GM19463 (cell line): Measurements from ENCODE around the gene ENDOG.
"Not testable (repeated sequence)": the region's sequence is repeated elsewhere in the genome, so short reads cannot be mapped to it uniquely, and the experiment has no call there.

Source experiments
- ATAC-seq: cut with Tn5 transposase; IDR thresholded peaks from one replicate; pipeline ENCODE4 v1.9.1; 2021; ENCODE audit warnings: mild to moderate bottlenecking, moderate library complexity; ENCODE audit not compliant: unreplicated experiment

The ENDOG gene

DNA sequence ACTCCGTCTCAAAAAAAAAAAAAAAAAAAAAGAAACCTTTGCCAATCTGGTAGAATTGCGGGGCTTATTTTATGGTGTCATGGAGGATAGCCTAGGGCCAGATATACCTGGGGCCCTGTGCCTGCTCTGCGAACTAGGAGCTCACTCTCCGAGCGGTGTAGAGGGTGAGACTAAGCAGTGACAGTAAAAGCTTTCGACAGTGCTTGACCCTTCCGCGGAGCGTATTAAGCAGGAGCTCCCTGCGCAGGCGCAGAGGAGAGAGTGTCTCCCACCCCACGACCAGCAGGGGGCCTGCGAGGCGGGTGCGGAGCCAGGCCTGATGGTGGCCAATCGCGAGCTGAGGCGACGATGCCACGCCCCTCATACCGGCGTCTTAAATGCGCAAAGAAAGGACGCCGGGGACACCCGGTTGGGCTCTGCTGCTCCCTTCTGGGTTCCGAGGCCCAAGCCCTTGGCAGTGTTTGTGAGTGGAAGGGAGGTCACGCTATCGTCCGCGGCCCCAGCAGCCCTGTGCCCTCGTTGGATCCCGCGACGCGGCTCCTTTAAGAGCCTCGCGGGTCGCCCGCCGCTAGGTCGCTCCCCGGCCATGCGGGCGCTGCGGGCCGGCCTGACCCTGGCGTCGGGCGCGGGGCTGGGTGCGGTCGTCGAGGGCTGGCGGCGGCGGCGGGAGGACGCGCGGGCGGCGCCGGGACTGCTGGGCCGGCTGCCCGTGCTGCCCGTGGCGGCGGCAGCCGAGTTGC is at the start of gene ENDOG:
TSS of gene ENDOG (plus strand) at position 402 of the 740 bp plus-strand sequence. CDS start at position 587, 185 bp downstream.
- ATAC-seq = peak; percentile 94

DNA sequence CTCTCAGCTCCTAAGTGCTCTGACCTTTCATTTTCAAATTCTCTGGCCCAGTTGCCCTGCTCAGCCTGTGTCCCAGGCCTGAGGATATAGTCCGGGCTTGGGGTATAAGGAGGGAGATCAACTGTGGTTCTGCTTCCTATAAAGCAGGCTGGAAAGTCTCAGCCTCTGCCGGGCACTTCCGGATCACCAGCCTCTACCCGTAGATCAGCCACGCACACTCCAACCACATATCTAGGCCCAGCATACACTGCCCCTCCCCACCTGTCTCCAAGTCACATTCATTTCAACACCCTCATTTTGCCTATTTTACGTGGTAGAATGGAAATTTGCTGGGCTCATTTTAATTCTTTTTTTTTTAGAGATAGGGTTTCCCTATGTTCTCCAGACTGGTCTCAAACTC is 49.7 kb upstream of the ENDOG start:
- ATAC-seq = no peak

DNA sequence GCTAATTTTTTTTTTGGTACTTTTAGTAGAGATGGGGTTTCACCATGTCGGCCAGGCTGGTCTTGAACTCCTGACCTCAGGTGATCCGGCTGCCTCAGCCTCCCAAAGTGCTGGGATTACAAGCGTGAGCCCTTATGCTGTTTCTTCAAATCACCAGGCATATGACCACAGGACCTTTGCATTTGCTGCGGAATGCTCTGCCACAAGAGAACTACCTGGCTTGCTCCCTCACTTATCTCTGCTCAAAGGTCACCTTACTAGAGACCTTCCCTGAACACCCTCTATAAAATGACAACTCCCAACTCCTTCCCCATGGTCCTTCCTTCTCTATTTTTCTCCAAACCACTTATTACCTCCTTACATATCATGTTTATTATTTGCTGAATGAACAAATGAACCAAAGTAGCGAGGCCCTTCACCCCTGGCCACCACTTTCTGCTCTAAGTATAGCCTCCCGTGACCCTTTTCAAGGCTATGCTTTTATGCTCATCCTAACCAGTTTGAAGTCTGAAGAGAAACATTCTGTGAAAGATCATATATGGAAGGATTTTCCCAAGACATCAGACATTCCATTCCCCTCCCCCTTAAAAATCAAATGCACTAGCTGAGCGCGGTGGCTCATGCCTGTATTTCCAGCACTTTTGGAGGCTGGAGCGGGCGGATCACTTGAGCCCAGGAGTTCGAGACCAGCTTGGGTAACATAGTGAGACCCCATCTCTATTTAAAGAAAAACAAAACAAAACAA is 47.8 kb upstream of the ENDOG start:
- no peak for ATAC-seq

DNA sequence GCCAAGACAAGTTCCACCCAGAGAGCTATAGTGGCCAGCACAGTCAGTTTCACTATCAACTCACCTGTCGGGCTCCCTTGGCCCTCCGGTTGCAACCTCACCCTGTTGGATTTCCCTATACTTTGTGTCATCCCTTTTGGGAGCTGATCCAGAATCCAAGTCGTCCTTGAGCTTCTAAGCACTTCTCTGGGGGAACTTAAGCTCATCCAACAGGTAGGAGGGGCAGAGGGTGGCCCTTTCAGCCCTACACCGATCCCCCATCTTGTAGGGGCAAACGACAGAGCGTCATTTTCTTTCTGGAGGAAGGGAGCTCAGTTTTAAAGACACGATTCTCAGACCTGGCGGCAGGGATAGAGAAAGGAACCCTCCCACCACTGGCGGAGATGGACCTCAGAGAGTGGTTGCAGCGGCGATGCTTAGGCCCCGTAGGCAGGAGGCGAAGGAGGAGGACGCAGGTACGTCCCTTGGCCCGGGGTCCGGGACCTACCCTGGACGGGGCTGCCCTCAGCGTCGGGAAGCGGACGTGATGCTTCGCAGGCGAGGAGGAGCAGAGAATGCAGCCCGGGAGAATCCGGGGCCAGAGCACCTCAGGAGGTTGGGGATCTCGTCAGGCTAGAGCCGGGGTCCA is 47.1 kb upstream of the ENDOG start:
- ATAC-seq = no peak

DNA sequence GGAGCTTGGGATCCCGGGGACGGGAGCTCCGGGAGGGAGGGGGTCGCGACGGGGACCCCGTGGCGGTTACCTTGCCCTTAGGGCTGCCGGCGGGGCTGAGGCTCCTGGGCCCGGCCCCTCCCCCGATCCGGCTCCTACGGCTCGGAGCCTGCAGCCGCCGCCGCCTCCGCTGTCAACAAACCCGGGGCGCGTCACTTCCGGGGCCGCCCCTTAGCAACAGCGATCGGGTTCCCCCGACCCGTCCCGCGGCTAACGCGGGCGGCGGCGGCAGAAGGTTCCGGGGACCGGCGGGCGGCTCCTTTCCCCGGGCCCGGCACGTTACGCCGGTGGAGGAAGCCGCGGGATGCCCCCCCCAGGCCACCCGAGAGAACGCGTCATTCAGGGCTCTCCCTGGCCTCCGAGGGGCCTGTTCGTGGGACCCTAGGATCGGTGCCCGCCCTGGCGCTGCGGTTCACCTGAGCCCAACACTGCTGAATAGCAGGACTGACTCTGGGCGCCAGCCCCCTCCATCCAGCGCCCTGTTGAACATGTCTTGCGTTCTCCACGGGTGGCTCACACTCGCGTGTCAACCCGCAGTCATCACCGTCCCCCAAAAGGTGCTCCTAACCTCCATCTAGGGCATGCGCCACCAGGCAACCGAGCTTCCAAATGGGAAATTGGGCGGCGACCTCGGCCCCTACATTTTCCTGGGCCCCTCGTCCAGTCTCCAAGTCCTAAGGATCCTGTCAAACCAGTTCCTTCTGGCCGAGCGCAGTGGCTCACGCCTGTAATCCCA is 46.4 kb upstream of the ENDOG start, which contains the start of gene ZER1:
TSS of gene ZER1 (minus strand) at position 183 of the 775 bp plus-strand sequence. CDS start 16,362 bp downstream, outside the sequence.
- ATAC-seq = peak; percentile 94

DNA sequence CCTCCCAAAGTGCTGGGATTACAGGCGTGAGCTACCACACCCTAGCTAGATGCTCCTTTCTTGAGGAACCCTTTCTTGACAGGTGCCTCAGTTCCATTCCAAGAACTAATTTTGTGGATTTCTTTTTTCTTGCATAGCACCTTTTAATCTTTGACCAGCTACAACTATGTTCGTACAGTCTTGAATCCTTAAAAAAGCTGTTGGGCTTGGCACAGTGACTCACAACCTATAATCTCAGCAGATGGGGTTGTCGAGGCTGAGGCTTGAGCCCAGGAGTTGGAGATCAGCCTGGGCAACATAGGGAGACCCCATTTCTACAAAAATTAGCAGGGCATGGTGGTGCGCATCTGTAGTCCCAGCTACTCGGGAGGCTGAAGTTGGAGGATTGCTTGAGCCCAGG is 45.3 kb upstream of the ENDOG start:
- ATAC-seq = no peak

DNA sequence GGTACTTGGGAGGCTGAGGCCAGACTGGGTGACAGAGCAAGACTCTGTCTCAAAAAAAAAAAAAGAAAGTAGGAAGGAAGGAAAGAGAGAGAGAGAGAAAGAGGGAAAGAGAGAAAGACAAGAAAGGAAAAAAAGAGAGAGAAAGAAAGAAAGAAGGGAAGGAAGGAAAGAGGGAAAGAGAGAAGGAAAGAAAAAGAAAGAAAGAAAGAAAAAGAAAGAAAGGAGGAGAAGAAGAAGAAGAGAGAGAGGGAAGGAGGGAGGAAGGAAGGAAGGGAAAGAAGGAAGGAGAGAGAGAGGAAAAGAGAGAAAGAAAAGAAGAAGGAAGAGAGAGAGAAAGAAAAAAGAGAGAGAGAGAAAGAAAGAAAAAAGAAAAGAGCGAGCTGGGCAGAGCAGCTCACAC is 43.5 kb upstream of the ENDOG start:
- ATAC-seq = no peak

DNA sequence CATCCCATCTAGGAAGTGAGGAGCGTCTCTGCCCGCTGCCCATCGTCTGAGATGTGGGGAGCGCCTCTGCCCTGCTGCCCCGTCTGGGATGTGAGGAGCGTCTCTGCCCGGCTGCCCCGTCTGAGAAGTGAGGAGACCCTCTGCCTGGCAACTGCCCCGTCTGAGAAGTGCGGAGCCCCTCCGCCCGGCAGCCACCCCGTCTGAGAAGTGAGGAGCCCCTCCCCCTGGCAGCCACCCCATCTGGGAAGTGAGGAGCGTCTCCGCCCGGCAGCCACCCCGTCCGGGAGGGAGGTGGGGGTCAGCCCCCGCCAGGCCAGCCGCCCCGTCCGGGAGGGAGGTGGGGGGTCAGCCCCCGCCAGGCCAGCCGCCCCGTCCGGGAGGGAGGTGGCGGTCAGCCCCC is 38.2 kb upstream of the ENDOG start:
- ATAC-seq = not testable (repeated sequence)

DNA sequence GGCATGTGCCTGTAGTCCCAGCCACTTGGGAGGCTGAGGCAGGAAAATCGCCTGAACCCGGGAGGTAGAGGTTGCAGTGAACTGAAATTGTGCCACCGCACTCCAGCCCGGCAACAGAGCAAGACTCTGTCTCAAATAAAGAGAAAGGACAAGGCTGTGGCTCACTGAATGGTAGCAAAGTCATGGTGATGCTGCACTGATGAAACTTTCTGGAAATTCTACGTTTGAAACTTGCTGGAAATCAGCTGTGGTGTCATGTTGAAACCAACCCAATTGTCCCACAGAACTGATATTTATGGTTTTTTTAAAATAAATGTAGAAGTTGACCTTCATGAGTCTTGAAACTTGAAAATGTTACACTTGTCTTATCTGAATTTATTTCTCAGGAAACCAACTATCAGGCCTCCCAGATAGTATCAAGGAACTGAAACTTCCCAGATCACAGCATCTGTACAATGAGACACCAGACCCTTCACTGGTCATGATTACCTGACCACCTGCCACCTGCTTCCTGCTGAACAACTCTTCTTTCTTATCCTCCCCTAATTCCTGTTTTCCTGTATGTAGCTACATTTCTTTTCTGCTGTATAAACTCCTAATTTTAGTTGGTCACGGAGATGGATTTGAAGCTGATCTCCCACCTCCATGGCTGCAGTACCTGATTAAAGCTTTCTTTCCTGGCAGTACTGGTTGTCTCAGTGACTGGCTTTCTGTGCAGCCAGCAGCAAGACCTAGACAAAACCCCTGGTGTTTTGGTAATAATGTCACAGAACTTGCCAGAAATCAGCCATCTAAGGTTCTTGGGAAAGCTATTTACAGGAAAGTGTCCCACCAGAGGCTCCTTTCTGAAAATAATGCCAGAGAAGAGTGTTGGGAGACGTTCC is 36.9 kb upstream of the ENDOG start:
- ATAC-seq = no peak

DNA sequence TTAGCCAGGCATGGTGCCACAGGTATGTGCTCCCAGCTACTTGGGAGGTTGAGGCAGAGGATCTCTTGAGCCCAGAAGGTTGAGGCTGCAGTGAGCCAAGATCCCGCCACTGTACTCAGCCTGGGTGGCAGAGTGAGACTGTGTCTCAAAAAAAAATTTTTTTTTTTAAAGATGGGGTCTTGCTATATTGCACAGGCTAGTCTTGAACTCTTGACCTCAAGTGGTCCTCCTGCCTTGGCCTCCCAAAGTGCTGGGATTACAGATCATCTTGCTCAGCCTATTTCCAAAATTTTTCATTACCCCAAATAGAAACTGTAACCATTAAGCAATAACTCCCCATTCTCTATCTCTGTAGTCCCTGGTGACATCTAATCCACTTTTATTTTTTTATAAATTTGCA is 35.6 kb upstream of the ENDOG start:
- no peak for ATAC-seq

DNA sequence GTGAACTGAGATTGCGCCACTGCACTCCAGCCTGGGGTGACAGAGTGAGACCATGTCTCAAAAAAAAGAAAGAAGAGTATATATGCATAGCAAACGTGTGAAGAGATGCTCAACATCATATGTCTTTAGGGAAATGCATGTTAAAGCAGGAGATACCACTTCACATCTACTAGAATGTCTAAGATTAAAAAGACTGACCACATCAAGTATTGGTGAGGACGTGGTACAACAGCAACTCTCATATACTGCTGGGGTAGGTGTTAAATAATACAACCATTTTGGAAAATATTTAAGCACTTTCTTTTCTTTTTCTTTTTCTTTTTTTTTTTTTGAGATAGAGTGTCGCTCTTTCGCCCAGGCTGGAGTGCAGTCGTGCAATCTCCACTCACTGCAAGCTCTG is 32.9 kb upstream of the ENDOG start:
- ATAC-seq = no peak

DNA sequence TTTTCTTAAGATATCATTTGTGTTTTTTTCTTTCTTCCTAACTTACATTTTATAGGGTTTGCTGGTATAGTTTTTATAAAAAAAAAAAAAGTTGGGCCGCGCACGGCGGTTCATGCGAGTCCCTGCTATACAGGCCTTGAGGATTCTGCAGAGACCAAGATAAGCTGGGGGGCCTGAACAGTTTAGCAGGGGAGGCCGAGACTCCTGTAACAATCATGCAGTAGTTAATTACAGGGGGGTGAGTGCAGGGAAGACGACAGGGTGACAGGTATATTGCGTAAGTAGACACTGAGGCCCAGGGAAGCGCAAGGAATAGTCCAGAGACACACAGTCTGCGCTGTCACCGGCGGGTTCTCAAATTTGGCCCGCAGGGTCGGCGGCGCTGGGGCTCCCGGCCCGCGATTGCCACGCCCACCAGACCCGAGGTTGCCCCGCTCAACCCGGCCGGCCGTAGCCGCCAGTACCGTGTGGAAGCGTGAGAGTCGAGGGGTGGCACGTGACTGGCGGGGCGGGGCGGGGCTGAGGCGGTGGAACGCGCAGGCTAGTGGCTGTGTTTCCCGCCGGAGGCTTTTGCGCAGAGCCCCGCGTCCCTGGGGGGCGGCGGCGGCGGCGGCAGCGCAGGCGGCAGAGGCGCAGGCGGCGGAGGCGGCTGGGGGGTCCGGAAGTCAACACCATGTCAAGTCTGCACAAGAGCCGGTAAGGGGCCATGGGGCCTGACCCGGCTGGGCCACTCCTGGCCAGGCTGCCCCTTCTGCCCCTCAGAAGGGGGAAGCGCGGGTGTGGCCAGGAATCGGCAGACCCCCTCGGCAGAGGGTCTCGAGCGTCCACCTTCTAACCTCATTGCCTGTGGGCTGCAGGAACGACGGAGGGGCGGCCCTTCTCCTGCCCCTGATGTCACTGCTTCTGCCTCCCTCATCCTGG is 31.4 kb upstream of the ENDOG start, which contains the start of gene TBC1D13:
TSS of gene TBC1D13 (plus strand) at position 573 of the 921 bp plus-strand sequence. CDS start at position 674, 101 bp downstream.
- peak; percentile 95 for ATAC-seq

DNA sequence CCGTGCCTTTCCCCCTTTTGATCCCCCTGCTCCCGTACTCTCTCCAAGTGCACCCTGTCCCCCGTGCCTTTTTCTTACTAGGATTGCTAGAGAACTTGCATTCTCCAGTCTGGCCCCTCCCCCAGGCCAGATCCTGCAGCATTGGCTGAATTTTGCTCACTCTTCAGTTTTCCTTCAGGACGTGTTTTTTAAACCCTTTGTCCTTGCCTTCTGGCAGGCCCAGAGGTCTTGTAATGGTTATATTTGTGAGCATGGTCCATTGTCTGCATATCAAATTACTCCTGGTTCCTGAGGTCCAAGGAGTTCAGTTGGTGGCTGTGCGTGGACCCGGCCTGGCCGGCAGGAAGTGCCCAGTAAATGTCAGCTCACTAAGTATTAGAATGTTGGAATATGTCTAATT is 30.6 kb upstream of the ENDOG start:
- no peak for ATAC-seq

DNA sequence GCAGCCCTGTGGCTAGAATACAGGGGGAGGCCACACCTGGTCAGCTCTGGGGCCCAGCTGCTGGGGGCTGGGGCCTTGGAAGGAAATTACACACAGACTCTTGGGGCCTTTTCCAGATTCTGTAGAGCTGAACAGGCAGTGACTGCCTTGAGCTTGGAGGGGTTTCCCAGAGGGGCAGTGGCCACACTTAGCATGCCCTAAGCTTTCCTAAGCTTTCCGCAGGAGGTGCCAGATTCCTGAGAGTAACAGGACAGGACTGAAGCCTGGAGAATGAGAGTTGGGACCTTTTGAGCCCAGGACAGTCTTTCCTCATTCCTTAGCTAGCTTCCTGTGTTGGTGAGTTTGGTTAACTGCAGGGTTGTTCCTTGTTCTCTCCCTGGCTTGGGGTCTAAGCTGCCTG is 29.9 kb upstream of the ENDOG start:
- ATAC-seq = no peak

DNA sequence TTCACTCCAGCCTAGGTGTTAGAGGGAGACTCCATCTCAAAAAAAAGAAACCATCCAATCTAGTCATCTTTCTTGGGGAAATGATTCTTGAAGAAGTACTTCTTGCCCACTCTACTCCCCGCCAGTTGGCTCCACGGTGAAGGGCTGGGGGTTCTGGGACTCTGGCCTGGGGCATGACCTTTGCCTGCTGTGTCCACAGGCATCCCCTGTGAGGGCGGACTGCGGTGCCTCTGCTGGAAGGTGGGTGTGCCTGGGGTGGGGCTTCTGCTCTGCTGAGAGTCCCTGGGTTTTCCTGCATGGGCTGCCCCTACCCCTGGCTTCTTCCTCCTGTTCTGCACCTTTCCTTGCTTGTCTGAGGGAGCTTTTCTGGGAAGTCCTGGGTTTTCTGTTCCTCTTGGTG is 27.8 kb upstream of the ENDOG start:
- no peak for ATAC-seq

DNA sequence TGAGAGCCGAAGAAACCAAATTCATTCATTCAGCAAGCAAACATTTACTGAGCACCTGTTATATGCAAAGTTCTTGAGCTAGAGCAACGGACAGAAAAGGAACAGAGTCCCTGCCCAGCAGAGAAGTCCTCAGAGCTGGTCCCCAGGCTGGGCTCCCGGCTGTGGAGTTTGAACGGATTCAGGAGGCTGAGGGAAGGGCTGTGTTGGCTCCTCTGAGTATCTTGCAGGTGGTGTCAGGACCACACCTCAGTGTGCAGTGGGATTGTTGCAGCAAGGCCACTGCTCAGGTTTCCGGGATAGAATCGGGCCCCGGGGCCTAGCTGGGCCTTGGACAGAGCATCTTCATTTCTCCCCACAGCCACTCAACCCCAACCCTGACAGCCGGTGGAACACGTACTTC is 26.2 kb upstream of the ENDOG start:
- ATAC-seq = no peak

DNA sequence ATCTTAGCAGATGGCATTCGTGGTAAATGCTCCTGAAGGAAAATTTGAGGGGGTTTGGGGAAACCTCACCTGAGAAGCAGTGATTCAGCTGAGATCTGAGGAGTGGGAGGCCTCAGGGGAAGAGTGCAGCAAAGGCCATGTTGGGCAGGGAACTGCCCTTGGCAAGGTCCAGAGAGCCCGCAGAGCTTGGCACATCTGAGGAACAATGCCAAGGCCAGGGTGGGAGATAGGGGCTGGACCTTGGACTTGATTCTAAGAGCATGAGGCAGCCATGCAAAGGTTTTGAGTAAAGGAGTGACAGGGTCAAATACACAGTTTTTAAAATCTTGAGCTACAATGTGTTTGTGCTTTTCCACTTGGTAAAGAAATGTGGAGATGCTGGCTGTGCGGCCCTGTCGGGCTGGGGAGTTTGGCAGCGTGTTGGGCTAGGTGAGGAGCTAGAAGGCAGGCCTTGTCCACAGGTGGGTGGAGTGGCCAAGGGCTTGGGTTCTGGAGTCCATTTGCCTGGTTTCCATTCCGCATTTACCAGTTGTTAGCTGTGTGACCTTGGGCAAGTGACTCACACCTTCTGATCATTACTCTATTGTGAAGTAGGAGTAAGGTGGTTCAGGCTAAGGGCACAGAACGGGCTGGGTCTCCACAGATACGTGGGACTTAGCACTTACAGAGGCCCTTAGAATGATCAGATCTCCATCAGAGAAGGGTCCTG is 25.2 kb upstream of the ENDOG start:
- no peak for ATAC-seq

DNA sequence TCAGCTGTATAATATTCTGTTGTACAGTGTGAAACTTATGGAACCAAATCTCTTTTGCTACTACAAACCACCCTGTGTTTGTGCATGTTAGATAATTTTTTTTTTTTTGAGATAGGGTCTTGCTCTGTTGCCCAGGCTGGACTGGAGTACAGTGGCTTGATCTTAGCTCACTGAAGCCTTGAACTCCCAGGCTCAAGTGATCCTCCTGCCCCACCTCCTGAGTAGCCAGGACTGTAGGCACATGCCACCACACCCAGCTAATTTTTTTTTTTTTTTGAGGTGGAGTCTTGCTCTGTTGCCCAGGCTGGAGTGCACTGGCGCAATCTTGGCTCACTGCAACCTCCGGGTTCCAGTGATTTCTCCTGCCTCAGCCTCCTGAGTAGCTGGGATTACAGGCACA is 23.3 kb upstream of the ENDOG start:
- ATAC-seq = not testable (repeated sequence)
